H1 (cell line): ENCODE results near the gene WFIKKN1. TPM values are rescaled to one million over a fixed set of nuclear protein-coding genes. Genes with fewer than 3 reads are reported as not detected.

ENCODE experiments used
- CTCF ChIA-PET: fragments of 300-600 bp; sonication (Branson Sonifier 250); formaldehyde crosslinking; loops from one replicate; lab custom pipeline; 2021; ENCODE audit not compliant: partially characterized antibody; lab: Charles Lee
- POLR2A ChIA-PET: fragments of 300-600 bp; sonication (Branson Sonifier 250); formaldehyde crosslinking; loops from one replicate; lab custom pipeline; 2021; ENCODE audit warnings: inconsistent platforms; ENCODE audit not compliant: partially characterized antibody; lab: Charles Lee
- DNase-seq, 2 experiments: peaks; one replicate each; pipeline versions ENCODE4 v3.0.0 to v3.0.0-alpha.2; 2010 to 2022; ENCODE audit warnings: low spot score in 2 of 2, low read depth in 1 of 2, mixed read lengths in 1 of 2
- FAIRE-seq: peaks from 2 replicates; lab custom pipeline; 2011; peaks lifted over from hg19 to GRCh38; lab: Jason Lieb, UNC
- H2AFZ ChIP-seq: 2 replicates; pipeline ENCODE4 v1.8.1; 2012; ENCODE audit warnings: low read length, inconsistent platforms
- H2AK5ac ChIP-seq: 2 replicates; pipeline ENCODE4 v1.6.1; 2013; ENCODE audit warnings: low read depth, low read length
- H2BK120ac ChIP-seq: replicated peaks from 2 replicates; pipeline ENCODE3; 2013; ENCODE audit warnings: low read depth, low read length, inconsistent platforms
- H2BK12ac ChIP-seq: 2 replicates; pipeline ENCODE4 v1.6.1; 2013; ENCODE audit warnings: low read depth, low read length
- H2BK15ac ChIP-seq: 2 replicates; pipeline ENCODE4 v1.6.1; 2013; ENCODE audit warnings: low read length
- H2BK20ac ChIP-seq: 2 replicates; pipeline ENCODE4 v1.6.1; 2013; ENCODE audit warnings: low read length
- H2BK5ac ChIP-seq: 2 replicates; pipeline ENCODE4 v1.6.1; 2013; ENCODE audit warnings: low read depth, low read length
- H3K14ac ChIP-seq: 2 replicates; pipeline ENCODE4 v1.6.1; 2013; ENCODE audit warnings: inconsistent platforms; ENCODE audit not compliant: insufficient read length
- H3K18ac ChIP-seq: 2 replicates; pipeline ENCODE4 v1.6.1; 2013; ENCODE audit warnings: low read length; ENCODE audit errors: extremely low read depth
- H3K23ac ChIP-seq: 2 replicates; pipeline ENCODE4 v1.6.1; 2013; ENCODE audit warnings: inconsistent platforms; ENCODE audit not compliant: insufficient read length
- H3K23me2 ChIP-seq: 2 replicates; pipeline ENCODE4 v1.6.1; 2013; ENCODE audit warnings: low read depth, low read length
- H3K27ac ChIP-seq: 2 replicates; pipeline ENCODE4 v1.6.1; 2011; ENCODE audit warnings: low read depth, low read length, inconsistent platforms
- H3K27me3 ChIP-seq, 4 experiments: replicated peaks in 1 of 4; 1 replicate in 1 of 4; 2 replicates in 3 of 4; pipeline versions ENCODE4 v1.6.1 to v1.8.1; 2011 to 2013; ENCODE audit warnings: low read length in 3 of 4, mild to moderate bottlenecking in 3 of 4, inconsistent platforms in 2 of 4, mixed read lengths in 2 of 4, moderate library complexity in 1 of 4; ENCODE audit not compliant: control insufficient read depth in 3 of 4, insufficient read depth in 3 of 4; ENCODE audit errors: extremely low read depth in 1 of 4
- H3K36me3 ChIP-seq, 4 experiments: 2 replicates each; pipeline versions ENCODE4 v1.6.1 to v1.8.1; 2011 to 2013; ENCODE audit warnings: mild to moderate bottlenecking in 4 of 4, low read length in 3 of 4, moderate library complexity in 2 of 4, control low read depth in 1 of 4, inconsistent platforms in 1 of 4; ENCODE audit not compliant: insufficient read depth in 4 of 4, control insufficient read depth in 2 of 4
- H3K4ac ChIP-seq: replicated peaks from 2 replicates; pipeline ENCODE3; 2013; ENCODE audit warnings: low read length, low read depth, mixed read lengths, inconsistent platforms; ENCODE audit not compliant: insufficient read length
- H3K4me1 ChIP-seq, 4 experiments: replicated peaks in 1 of 4; 1 replicate in 1 of 4; 2 replicates in 3 of 4; pipeline versions ENCODE4 v1.6.1 to v1.8.1; 2011 to 2013; ENCODE audit warnings: low read length in 3 of 4, inconsistent platforms in 2 of 4, mixed read lengths in 1 of 4; ENCODE audit not compliant: insufficient read depth in 4 of 4, control insufficient read depth in 3 of 4
- H3K4me2 ChIP-seq, 2 experiments: 2 replicates each; pipeline versions ENCODE4 v1.6.1 to v1.8.1; 2011 to 2013; ENCODE audit warnings: low read depth in 2 of 2, low read length in 2 of 2, control low read depth in 1 of 2, inconsistent platforms in 1 of 2, mild to moderate bottlenecking in 1 of 2; ENCODE audit not compliant: insufficient read depth in 1 of 2
- H3K4me3 ChIP-seq, 4 experiments: fragments of 200-600, 300-600 bp in 1 of 4; sonication (generic), shearing (Covaris generic), sonication (Bioruptor Twin) in 1 of 4; 2 replicates each; pipeline versions ENCODE4 v1.5.1 to v1.8.1; 2011 to 2016; ENCODE audit warnings: low read length in 4 of 4, low read depth in 3 of 4, control low read depth in 2 of 4, inconsistent platforms in 2 of 4, mild to moderate bottlenecking in 2 of 4, mixed read lengths in 1 of 4, moderate library complexity in 1 of 4; ENCODE audit not compliant: insufficient read depth in 2 of 4; ENCODE audit errors: extremely low read depth in 1 of 4
- H3K56ac ChIP-seq: replicated peaks from 2 replicates; pipeline ENCODE3; 2013; ENCODE audit warnings: low read depth, mild to moderate bottlenecking, mixed read lengths, low read length, inconsistent platforms; ENCODE audit not compliant: insufficient read length
- H3K79me1 ChIP-seq: 2 replicates; pipeline ENCODE4 v1.6.1; 2013; ENCODE audit warnings: low read depth, low read length, control low read depth
- H3K79me2 ChIP-seq, 2 experiments: 2 replicates each; pipeline versions ENCODE4 v1.6.1 to v1.8.1; 2012 to 2013; ENCODE audit warnings: low read length in 2 of 2, mild to moderate bottlenecking in 2 of 2, inconsistent platforms in 1 of 2; ENCODE audit not compliant: insufficient read depth in 2 of 2, control insufficient read depth in 1 of 2
- H3K9ac ChIP-seq, 4 experiments: replicated peaks in 1 of 4; 1 replicate in 1 of 4; 2 replicates in 3 of 4; pipeline versions ENCODE4 v1.6.1 to v1.8.1; 2011 to 2013; ENCODE audit warnings: low read depth in 3 of 4, low read length in 3 of 4, control low read depth in 2 of 4, mild to moderate bottlenecking in 2 of 4, moderate library complexity in 2 of 4, inconsistent platforms in 1 of 4; ENCODE audit errors: extremely low read depth in 1 of 4
- H3K9me3 ChIP-seq, 2 experiments: 2 replicates each; pipeline versions ENCODE4 v1.6.1 to v1.8.1; 2012 to 2013; ENCODE audit warnings: mild to moderate bottlenecking in 2 of 2, moderate library complexity in 2 of 2, control low read depth in 1 of 2, inconsistent platforms in 1 of 2, low read depth in 1 of 2, low read length in 1 of 2, mixed read lengths in 1 of 2; ENCODE audit not compliant: insufficient read depth in 2 of 2
- H4K20me1 ChIP-seq, 2 experiments: replicated peaks in 1 of 2; 2 replicates each; pipeline versions ENCODE3 to v1.8.1; 2011 to 2013; ENCODE audit warnings: inconsistent platforms in 2 of 2, low read length in 2 of 2, mild to moderate bottlenecking in 1 of 2; ENCODE audit not compliant: insufficient read depth in 2 of 2, control insufficient read depth in 1 of 2
- H4K5ac ChIP-seq: 2 replicates; pipeline ENCODE4 v1.6.1; 2013; ENCODE audit warnings: low read length, low read depth, mixed read lengths, inconsistent platforms; ENCODE audit not compliant: insufficient read length
- H4K8ac ChIP-seq: 2 replicates; pipeline ENCODE4 v1.8.0; 2013; ENCODE audit warnings: mild to moderate bottlenecking, moderate library complexity, low read length, inconsistent platforms; ENCODE audit not compliant: insufficient read depth; ENCODE audit errors: extremely low read depth
- H4K91ac ChIP-seq: replicated peaks from 2 replicates; pipeline ENCODE3; 2013; ENCODE audit warnings: low read length, mixed read lengths, inconsistent platforms; ENCODE audit not compliant: insufficient read length
- BRCA1 ChIP-seq: IDR thresholded peaks from 2 replicates; pipeline ENCODE4 v1.6.1; 2012; ENCODE audit warnings: low read depth, low read length, improper control_type of control experiment
- CBX8 ChIP-seq: fragments of 300-800, 300-1000 bp; sonication (generic); IDR thresholded peaks from 2 replicates; pipeline ENCODE4 v1.7.1; 2016; ENCODE audit warnings: low read depth, low read length, borderline replicate concordance
- GTF2F1 ChIP-seq: IDR thresholded peaks from 2 replicates; pipeline ENCODE4 v1.6.1; 2012; ENCODE audit warnings: low read depth, low read length, improper control_type of control experiment, borderline replicate concordance
- KDM1A ChIP-seq: fragments of 200-600, 300-600 bp; sonication (generic); IDR thresholded peaks from 2 replicates; pipeline ENCODE4 v1.7.1; 2016; ENCODE audit warnings: mild to moderate bottlenecking, low read length, borderline replicate concordance
- RXRA ChIP-seq: IDR thresholded peaks from 2 replicates; pipeline ENCODE4 v1.6.1; 2011; ENCODE audit warnings: low read depth, mild to moderate bottlenecking, low read length, moderate library complexity; ENCODE audit not compliant: insufficient read depth
- SAP30 ChIP-seq: fragments of 300-600 bp; sonication (generic); IDR thresholded peaks from 2 replicates; pipeline ENCODE4 v1.7.1; 2012; ENCODE audit warnings: low read length, moderate library complexity, mild to moderate bottlenecking, inconsistent platforms; ENCODE audit not compliant: insufficient read depth, insufficient replicate concordance
- SIN3A ChIP-seq, 2 experiments: IDR thresholded peaks in 1 of 2; conservative IDR thresholded peaks in 1 of 2; 2 replicates each; pipeline ENCODE4 v1.6.1; 2011 to 2012; ENCODE audit warnings: low read length in 2 of 2, improper control_type of control experiment in 1 of 2, low read depth in 1 of 2, mild to moderate bottlenecking in 1 of 2
- SP2 ChIP-seq: IDR thresholded peaks from 2 replicates; pipeline ENCODE4 v1.6.1; 2012; ENCODE audit warnings: mild to moderate bottlenecking, low read length, inconsistent platforms
- SP4 ChIP-seq: IDR thresholded peaks from 2 replicates; pipeline ENCODE4 v1.6.1; 2012; ENCODE audit warnings: low read length, inconsistent platforms
- TAF7 ChIP-seq: optimal IDR thresholded peaks from 2 replicates; pipeline ENCODE3; 2011; ENCODE audit warnings: low read depth, mild to moderate bottlenecking, inconsistent platforms, low read length, moderate library complexity, borderline replicate concordance
- TBP ChIP-seq: IDR thresholded peaks from 2 replicates; pipeline ENCODE4 v1.6.1; 2011; ENCODE audit warnings: low read depth, low read length, improper control_type of control experiment
- WGBS, 2 experiments: shearing (Covaris generic) in 1 of 2; methylation state at CpG; one replicate each; pipeline versions ENCODE4 v1.1.6 to v1.1.7; 2013 to 2015; ENCODE audit warnings: low lambda C conversion rate in 2 of 2, mixed read lengths in 2 of 2, inconsistent platforms in 1 of 2, low coverage in 1 of 2, missing lambda C conversion rate in 1 of 2; ENCODE audit not compliant: insufficient replicate concordance in 2 of 2, insufficient coverage in 1 of 2, insufficient read length in 1 of 2; ENCODE audit errors: extremely low coverage in 1 of 2, missing lambda C conversion rate in 1 of 2; 5-methylcytosine and 5-hydroxymethylcytosine counted together
- polyA plus RNA-seq, 7 experiments: library from polyadenylated mRNA; depleted of rRNA in 3 of 7; stranded (reverse) in 5 of 7; unstranded in 2 of 7; fragments of >200 nt in 5 of 7; fragments of 200-250 nt in 2 of 7; gene quantifications; 1 replicate in 5 of 7; 2 replicates in 1 of 7; 4 replicates in 1 of 7; pipeline versions ENCODE4 v1.2.1 to v1.2.3, GENCODE V29; 2011 to 2013; ENCODE audit warnings: missing spikeins in 2 of 7, mixed read lengths in 2 of 7
- total RNA-seq: library from RNA; stranded (reverse); fragmentation: NEBNext Ultra II Directional; extraction: Animal tissue kit (Norgen Biotek cat#: 25700); gene quantifications from 2 replicates; pipeline ENCODE4 v1.2.1, GENCODE V29; 2021

Gene WFIKKN1
- total and polyA plus RNA-seq, 2 of the 8 experiments (the other 6 are each of a cell fraction or from before 2014, with no cell fraction given) = 11.4 to 15.8 TPM

DNA sequence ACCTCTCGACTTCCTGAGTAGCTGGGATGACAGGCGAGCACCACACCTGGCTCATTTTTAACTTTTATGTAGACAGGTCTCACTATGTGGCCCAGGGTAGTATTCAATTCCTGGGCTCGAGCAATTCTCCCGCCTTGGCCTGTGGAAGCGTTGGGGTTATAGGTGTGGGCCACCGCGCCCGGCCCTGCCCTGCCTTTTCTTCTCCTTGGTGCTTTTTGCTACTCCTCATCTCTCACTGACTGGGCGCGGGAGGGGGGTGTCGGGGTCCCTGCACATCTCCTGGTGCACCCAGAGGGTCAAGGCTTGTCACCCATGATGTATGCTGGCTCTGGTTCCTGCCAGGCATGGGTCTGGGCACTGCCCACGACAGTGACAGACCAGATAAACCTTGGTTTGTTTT, 13.8 kb downstream of the WFIKKN1 start:
- Histone ChIP-seq H2AK5ac (no peak overlapping the region), H2BK120ac (no peak overlapping the region), H3K9ac (no peak overlapping the region), H2BK15ac (no peak overlapping the region), H3K4me2 (no peak overlapping the region), H3K4me1 (peaks cover 0 to 13% (median 9%) of the 10 kb centered on the region in 4 experiments; a peak in 6 of 7 replicates), H4K20me1 (peaks cover 0 to 7% of the 10 kb centered on the region in 2 experiments), H2BK20ac (no peak overlapping the region), H3K14ac (no peak overlapping the region), H2AFZ (no peak overlapping the region), H3K79me1 (no peaks in the 10 kb centered on the region; the same call in 1 of the 2 replicates), H3K27ac (no peak overlapping the region), H3K36me3 (no peaks in the 10 kb centered on the region), H3K23ac (no peak overlapping the region), H2BK5ac (no peak overlapping the region), H3K9me3 (no peaks in the 10 kb centered on the region), H3K4me3 (no peak overlapping the region), H3K23me2 (peaks cover 14% of the 10 kb centered on the region), H4K5ac (no peak overlapping the region), H3K56ac (no peak overlapping the region), H3K79me2 (peaks cover 0 to 2% of the 10 kb centered on the region in 2 experiments; a peak in 1 of 4 replicates), H3K27me3 (peaks cover 0 to 5% (median 1%) of the 10 kb centered on the region in 4 experiments; a peak in 2 of 7 replicates), H3K4ac (no peak overlapping the region), H2BK12ac (no peak overlapping the region), H4K91ac (no peak overlapping the region), H3K18ac (no peak overlapping the region), H4K8ac (no peak overlapping the region)
- POLR2A ChIA-PET = interaction anchor here (0.6 to 1.9 kb wide), 3 partner anchors 10 to 14 kb away, joined by 3 to 4 read pairs (median 3); partner anchors contain the start of gene WFIKKN1
- 89% methylated on average over 12 of the region's 12 CpGs; no CpG with 5 or more reads in 1 of the 2 experiments for WGBS, 2 experiments
- no peak for FAIRE-seq
- CTCF ChIA-PET = interaction anchor here (1.1 to 3.4 kb wide), 4 partner anchors 9 to 64 kb away, joined by 3 to 22 read pairs (median 3); no protein-coding TSS in a partner anchor
- DNase-seq = no peak
- TF ChIP-seq GTF2F1 (no peak), KDM1A (no peak), SP2 (no peak), CBX8 (no peak), SIN3A (conservative IDR thresholded peaks at IDR 0.05 in 1 of 2, IDR thresholded peaks at IDR 0.05 in 1 of 2; ENCODE audit: low read depth in 1 of 2, low read length in 2 of 2) (no peak), SAP30 (no peak), BRCA1 (no peak), TAF7 (no peak), TBP (no peak), SP4 (no peak), RXRA (no peak)
